Measurements from ENCODE around the gene YEATS4. TPM values are rescaled to one million over a fixed set of nuclear protein-coding genes. Genes with fewer than 3 reads are reported as not detected.

Gene YEATS4
- total RNA-seq, 1 donor: 28.5 TPM

GRCh38 chr12:69388371-69388770, 28.8 kb downstream of the YEATS4 start:
- peak in 2 of 3 donors; percentile 42 to 63 for DNase-seq (ENCODE audit: low read depth in 2 of 3, low spot score in 2 of 3)

DNA sequence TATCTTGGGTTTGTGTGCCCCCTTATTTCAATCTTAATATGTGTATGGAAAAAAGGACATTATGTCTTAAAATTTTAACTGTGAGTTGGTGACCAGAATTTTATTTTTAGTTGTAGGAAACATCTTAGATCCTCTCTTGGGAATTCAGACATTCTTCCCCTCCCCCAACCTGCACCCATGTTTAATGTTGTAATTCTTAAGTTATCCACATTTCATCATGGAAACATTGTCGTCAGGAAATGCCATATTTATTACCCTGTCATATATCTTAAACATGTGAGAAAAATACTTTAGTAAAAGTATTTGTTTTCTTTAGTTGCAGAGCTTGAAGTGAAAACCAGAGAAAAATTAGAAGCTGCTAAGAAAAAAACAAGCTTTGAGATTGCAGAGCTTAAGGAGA, 30.3 kb downstream of the YEATS4 start:
- DNase-seq (ENCODE audit: low read depth in 2 of 3, low spot score in 2 of 3): peak in 1 of 3 donors; percentile 3

- no peak for DNase-seq (ENCODE audit: low read depth in 2 of 3, low spot score in 2 of 3)
These were observed 32.8 kb downstream of the YEATS4 start for GRCh38 chr12:69392179-69392928.

- no peak for DNase-seq (ENCODE audit: low read depth in 2 of 3, low spot score in 2 of 3)
These were observed 36.5 kb downstream of the YEATS4 start for GRCh38 chr12:69396041-69396440.

- DNase-seq (ENCODE audit: low read depth in 2 of 3, low spot score in 2 of 3): peak in 1 of 3 donors; percentile 7
These were observed 37.4 kb downstream of the YEATS4 start for GRCh38 chr12:69396963-69397362.

- no peak for DNase-seq (ENCODE audit: low read depth in 2 of 3, low spot score in 2 of 3)
These were observed 38.4 kb downstream of the YEATS4 start for GRCh38 chr12:69397978-69398377.

- DNase-seq (ENCODE audit: low read depth in 2 of 3, low spot score in 2 of 3): no peak
These were observed 42.4 kb downstream of the YEATS4 start for GRCh38 chr12:69401940-69402339.

DNA sequence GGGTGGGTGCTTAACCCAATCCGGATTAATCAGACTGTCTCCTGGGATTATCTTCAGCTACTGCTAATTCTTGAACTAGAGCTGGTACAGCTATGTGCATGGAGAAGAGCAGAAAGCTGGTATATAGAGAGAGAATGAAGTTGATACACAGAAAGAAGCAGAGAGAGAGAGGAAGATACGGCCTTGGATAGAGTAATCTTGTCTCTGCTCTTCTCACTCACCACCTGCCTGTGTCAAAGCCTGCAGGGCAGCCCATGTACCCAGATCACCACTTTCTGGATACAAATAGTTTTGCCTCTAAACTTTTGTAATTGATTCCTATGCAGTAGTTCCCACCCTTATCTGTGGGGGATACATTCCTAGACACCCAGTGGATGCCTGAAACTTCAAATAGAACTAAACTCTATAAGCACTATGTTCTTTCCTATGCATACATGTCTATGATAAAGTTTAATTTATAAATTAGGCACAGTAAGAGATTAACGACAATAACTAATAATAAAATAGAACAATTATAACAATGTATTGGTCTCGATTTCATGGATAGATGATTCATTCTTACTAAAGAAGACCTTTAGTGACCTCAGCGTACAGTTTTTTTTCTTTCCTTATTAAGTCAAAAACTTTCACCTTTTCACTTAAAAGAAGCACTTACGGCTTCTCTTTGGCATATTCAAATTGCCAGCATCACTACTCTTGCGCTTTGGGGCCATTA, 45.5 kb downstream of the YEATS4 start:
- DNase-seq (ENCODE audit: low read depth in 2 of 3, low spot score in 2 of 3): no peak

- no peak for DNase-seq (ENCODE audit: low read depth in 2 of 3, low spot score in 2 of 3)
These were observed 46.0 kb downstream of the YEATS4 start for GRCh38 chr12:69405566-69405865.

DNA sequence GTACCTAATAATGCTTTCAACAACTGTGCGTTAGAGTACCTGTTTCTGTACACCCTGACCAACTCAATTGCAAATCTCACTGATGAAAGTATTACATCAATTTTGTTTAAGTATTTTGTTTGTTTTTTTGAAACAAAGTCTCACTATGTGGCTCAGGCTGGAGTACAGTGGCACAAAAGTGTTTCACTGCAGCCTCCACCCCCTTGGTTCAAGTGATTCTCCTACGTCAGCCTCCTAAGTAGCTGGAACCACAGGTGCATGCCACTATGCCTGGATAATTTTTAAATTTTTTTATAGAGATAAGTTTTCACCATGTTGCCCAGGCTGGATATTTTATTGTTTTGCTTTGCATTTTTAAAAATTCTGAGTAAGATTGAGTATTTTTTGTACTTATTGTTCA, 46.7 kb downstream of the YEATS4 start:
- DNase-seq (ENCODE audit: low read depth in 2 of 3, low spot score in 2 of 3): no peak

GRCh38 chr12:69410571-69410970, 51.0 kb downstream of the YEATS4 start:
- no peak for DNase-seq (ENCODE audit: low read depth in 2 of 3, low spot score in 2 of 3)

DNA sequence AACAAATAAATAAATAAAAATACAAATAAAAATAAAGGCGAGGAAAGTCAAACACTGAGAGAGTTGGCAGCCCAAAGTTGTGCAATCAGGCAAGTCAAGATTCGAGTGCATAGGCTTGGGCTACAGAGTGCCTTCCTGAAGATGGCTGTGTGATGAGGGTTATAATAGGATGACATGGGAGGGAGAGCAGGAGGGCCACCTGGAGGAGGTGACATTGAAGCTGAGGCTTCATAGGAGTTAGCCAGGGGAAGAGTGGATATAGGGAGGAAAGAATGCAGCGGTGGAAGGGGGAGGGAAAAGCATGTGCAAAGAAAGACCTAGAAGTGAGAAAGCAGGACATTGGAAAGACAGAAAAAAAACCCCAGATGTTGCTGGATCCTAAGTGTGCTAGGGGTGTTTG, 53.1 kb downstream of the YEATS4 start:
- no peak for DNase-seq (ENCODE audit: low read depth in 2 of 3, low spot score in 2 of 3)

GRCh38 chr12:69415471-69416275, 56.1 kb downstream of the YEATS4 start:
- peak in 2 of 3 donors; percentile 24 to 62 for DNase-seq (ENCODE audit: low read depth in 2 of 3, low spot score in 2 of 3)

DNA sequence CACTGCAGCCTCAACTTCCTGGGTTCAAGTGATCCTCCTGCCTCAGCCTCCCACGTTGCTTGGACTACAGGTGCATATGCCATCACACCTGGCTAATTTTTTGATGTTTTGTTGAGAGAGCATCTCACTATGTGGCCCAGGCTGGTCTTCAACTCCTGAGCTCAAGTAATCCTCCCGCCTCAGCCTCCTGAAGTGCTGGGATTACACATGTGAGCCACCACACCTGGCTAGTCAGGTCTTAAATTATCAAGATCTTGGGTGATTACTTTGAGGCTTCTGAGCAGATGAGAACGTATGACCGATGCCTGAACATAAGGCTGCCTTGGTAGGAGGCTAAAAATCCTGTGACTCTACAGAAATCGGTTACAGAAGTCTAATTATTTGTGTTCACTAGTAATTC, 57.7 kb downstream of the YEATS4 start:
- DNase-seq (ENCODE audit: low read depth in 2 of 3, low spot score in 2 of 3): no peak

GRCh38 chr12:69417741-69418167, 58.2 kb downstream of the YEATS4 start:
- DNase-seq (ENCODE audit: low read depth in 2 of 3, low spot score in 2 of 3): no peak

GRCh38 chr12:69419701-69420100, 60.2 kb downstream of the YEATS4 start:
- DNase-seq (ENCODE audit: low read depth in 2 of 3, low spot score in 2 of 3): no peak

DNA sequence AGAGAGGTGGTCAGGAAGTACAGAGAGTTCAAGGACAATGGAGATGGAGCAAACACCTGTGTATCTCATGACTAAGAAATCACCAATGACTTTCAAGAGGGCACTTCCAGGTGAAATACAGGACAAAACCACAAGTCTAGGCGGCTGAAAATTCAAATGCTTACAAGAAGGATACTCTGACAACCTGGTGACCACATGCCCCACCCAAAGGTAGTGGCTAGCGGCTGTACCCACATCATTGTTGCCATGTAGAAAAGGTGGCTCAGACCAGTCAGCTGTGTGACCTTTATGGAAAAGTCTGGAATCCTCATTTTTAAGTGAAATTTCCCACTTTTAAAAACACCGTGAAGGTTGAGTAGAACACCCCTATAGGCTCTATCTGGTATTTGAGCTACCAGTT, 62.0 kb downstream of the YEATS4 start:
- DNase-seq (ENCODE audit: low read depth in 2 of 3, low spot score in 2 of 3): no peak

DNA sequence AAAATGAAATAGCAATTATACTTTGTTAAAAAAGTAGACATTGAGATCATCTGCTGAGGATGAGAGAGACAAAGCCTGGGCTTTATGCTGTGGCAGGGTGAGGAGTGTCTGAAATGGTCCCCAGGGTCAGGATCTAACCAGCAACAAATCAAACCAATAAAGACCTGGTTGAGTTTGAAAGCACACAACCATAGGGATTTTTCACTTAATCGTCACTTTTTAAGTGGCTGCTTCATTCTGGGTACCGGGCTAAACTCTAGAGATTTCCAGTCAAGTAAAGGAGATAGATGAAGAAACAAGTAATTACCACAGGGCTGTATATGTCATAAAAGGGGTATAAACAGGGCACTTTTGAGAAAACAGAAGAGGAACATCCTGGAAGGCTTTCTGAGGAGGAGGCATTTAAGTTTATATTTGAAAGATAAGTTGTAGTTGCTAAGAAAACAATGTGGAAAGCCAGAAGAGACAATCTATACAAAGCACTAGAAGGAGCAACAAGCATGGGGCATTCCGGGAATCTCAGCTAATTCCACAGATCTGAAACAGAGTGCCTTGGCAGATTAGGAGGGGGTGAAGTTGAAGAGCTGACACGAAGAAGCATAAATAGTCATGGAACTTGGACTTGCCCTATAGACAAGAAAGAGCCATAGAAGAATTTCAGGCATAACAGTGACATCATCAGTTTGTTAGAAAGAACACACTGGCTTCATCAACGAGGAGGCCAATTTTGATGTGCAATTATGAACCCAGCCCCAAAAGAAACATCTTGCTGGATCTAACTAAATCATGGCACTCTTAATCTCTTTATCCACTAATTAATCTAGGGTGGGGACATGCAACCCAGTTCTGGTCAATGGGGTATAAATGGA, 63.7 kb downstream of the YEATS4 start:
- DNase-seq (ENCODE audit: low read depth in 2 of 3, low spot score in 2 of 3): no peak

DNA sequence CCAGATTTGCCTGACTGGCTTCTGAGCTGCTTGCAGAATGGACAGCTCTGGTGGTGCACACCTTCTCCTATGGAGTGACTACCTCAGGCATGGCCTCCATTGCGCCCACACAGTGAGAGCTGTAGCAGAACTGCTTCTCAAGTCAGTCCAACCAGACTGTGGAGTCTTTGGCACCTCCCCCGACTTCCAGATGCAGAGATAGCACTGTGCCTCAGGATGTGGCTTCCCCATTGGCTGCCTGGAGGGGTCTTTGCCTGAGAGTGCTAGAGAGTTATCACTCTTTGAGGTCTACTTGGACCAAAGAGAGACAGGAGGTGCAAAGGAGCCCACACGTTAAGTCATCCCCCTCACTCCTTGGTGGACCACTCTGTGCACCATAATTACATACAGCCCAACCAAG, 65.9 kb downstream of the YEATS4 start:
- no peak for DNase-seq (ENCODE audit: low read depth in 2 of 3, low spot score in 2 of 3)

DNA sequence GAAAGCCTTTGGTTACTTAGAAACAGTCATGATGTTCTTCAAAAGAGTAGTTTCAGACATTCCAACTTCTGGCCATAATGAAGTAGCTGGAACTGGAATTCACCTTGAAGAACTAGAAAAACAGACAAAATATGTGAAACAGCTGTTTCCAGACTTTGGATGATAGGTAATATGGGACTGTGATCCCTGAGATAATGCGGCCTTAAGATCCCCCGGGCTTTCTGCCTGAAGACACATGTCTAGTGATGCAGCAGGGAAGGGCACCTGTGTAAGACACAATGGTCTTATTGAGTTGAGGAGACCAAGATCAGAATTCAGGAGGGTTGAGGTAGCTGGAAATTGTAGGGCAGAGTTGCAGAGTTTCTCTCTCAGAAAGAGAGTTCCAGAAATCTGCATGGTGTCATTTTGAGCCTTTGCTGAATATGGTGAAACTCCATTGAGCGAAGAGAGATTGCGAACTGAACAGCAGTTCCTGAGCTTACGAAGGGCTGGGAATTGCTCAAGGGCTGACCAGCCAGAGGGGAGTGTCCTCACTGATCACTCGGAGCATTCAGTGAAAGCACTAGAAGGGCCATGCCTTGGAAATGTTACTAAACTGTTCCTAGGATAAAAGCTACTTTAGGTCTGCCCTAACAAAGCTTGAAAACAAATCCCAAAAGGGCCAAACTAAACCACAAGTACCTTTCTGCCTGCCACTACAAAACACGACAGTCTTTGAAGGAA, 69.0 kb downstream of the YEATS4 start:
- no peak for DNase-seq (ENCODE audit: low read depth in 2 of 3, low spot score in 2 of 3)
